K562 (cell line): ENCODE measurements around the gene ATP5ME. TPM values are rescaled to one million over a fixed set of nuclear protein-coding genes. Genes with fewer than 3 reads are reported as not detected.

Experiments used
- FOS ChIP-seq: IDR thresholded peaks from 3 replicates; pipeline ENCODE4 v1.6.1; 2011; ENCODE audit not compliant: insufficient read length; ENCODE audit errors: extremely low read depth
- GABPA ChIP-seq: fragments of 200-800 bp; sonication (Bioruptor generic); conservative IDR thresholded peaks from 2 replicates; pipeline ENCODE4 v1.6.1; 2016; ENCODE audit warnings: low read depth, missing genetic modification characterization, missing compliant biosample characterization
- HCFC1 ChIP-seq: IDR thresholded peaks from 2 replicates; pipeline ENCODE4 v1.6.1; 2012; ENCODE audit warnings: low read depth, low read length, improper control_type of control experiment
- HMG20A ChIP-seq: fragments of 450-650 bp; formaldehyde crosslinking; conservative IDR thresholded peaks from 2 replicates; pipeline ENCODE4 v1.4.0; 2020; ENCODE audit warnings: mild to moderate bottlenecking, mixed read lengths
- HSF4 ChIP-seq: fragments of 250-450 bp; sonication (Bioruptor Pico); IDR thresholded peaks from 2 replicates; pipeline ENCODE4 v2.1.2; 2022; ENCODE audit warnings: mild to moderate bottlenecking, moderate library complexity, borderline replicate concordance
- MAFK ChIP-seq: IDR thresholded peaks from 2 replicates; pipeline ENCODE4 v1.6.1; 2011; ENCODE audit warnings: low read length, improper control_type of control experiment
- SIN3A ChIP-seq, 2 experiments: fragments of 150-350 bp in 1 of 2; IDR thresholded peaks; 2 replicates each; pipeline ENCODE4 v1.6.1; 2011 to 2016; ENCODE audit warnings: borderline replicate concordance in 2 of 2, low read depth in 2 of 2, low read length in 2 of 2, mild to moderate bottlenecking in 2 of 2, moderate library complexity in 2 of 2; ENCODE audit not compliant: control insufficient read depth in 1 of 2
- TBP ChIP-seq: optimal IDR thresholded peaks from 2 replicates; pipeline ENCODE3; 2011; ENCODE audit warnings: low read depth, low read length, improper control_type of control experiment
- ZNF212 ChIP-seq: fragments of 450-650 bp; formaldehyde crosslinking; IDR thresholded peaks from 2 replicates; pipeline ENCODE4 v1.4.0; 2020; ENCODE audit warnings: mild to moderate bottlenecking
- ZNF561 ChIP-seq: fragments of 450-650 bp; formaldehyde crosslinking; conservative IDR thresholded peaks from 2 replicates; pipeline ENCODE4 v1.4.0; 2020; ENCODE audit warnings: mild to moderate bottlenecking, moderate library complexity
- polyA plus RNA-seq, 8 experiments: library from polyadenylated mRNA; depleted of rRNA in 4 of 8; stranded (reverse) in 5 of 8; unstranded in 3 of 8; fragments of >200 nt; fragmentation: Nextera tagmentation in 2 of 8; fragmentation: Illumina TruSeq in 1 of 8; extraction: Ambion mirVana in 2 of 8; extraction: Trizol in 1 of 8; gene quantifications; 2 replicates each; pipeline versions ENCODE4 v1.2.1 to v1.2.3, GENCODE V29; 2011 to 2014; ENCODE audit warnings: inconsistent platforms in 1 of 8, missing spikeins in 1 of 8
- total RNA-seq, 7 experiments: library from RNA; depleted of rRNA in 6 of 7; stranded (reverse); fragments of >200 nt in 6 of 7; fragmentation: Illumina TruSeq in 2 of 7; extraction: Trizol in 2 of 7; gene quantifications; 2 replicates each; pipeline versions ENCODE4 v1.2.1 to v1.2.3, GENCODE V29; 2011 to 2021; ENCODE audit warnings: low replicate concordance in 1 of 7
- TF ChIP-seq, protein P1 (sequence below), 2 experiments: IDR thresholded peaks; 2 replicates each; pipeline ENCODE4 v1.6.1; 2012; ENCODE audit warnings: improper control_type of control experiment in 2 of 2, low read depth in 2 of 2, low read length in 2 of 2, borderline replicate concordance in 1 of 2
- TF ChIP-seq, protein P2 (sequence below): sonication (generic); formaldehyde crosslinking; IDR thresholded peaks from 2 replicates; pipeline ENCODE4 v1.5.0; 2020; ENCODE audit warnings: missing genetic modification reagents
- TF ChIP-seq, protein P3 (sequence below): fragments of 450-650 bp; IDR thresholded peaks from 2 replicates; pipeline ENCODE4 v1.6.1; 2018; ENCODE audit warnings: mild to moderate bottlenecking, low read depth; ENCODE audit not compliant: partially characterized antibody
- TF ChIP-seq, protein P4 (sequence below): fragments of 150-350 bp; conservative IDR thresholded peaks from 2 replicates; pipeline ENCODE4 v1.6.1; 2014; ENCODE audit warnings: low read length
- TF ChIP-seq, protein P5 (sequence below): fragments of 200-800 bp; sonication (Bioruptor generic); IDR thresholded peaks from 2 replicates; pipeline ENCODE4 v1.6.1; 2016; ENCODE audit warnings: missing genetic modification characterization, missing compliant biosample characterization

ATP5ME gene
- total and polyA plus RNA-seq, 9 of the 15 experiments (the other 6 are each of a cell fraction or from before 2014, with no cell fraction given) = 509 to 2,480 (median 887) TPM

DNA sequence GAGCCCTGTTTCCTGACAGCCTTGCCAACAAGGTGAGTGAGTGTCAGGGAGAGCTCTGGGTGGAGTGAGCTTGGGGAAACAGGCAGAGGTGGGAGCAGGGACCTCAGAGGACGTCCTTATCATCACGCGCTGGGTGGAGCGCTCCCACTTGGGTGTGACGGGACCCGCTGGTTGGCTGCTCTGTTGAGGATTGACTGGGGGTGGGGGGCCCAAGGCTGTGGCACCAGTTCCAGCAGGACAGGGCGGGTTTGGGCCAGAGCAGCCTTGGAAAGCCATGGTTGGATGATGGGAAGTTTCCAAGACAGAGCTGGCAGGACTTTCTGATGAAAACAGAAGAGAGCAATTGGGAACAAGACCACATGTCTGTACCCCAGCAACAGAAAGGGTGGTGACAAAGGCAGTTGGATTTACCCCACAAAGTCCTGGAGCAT lies 28.6 kb upstream of the ATP5ME start (continued):
- TF ChIP-seq, protein P1, sequence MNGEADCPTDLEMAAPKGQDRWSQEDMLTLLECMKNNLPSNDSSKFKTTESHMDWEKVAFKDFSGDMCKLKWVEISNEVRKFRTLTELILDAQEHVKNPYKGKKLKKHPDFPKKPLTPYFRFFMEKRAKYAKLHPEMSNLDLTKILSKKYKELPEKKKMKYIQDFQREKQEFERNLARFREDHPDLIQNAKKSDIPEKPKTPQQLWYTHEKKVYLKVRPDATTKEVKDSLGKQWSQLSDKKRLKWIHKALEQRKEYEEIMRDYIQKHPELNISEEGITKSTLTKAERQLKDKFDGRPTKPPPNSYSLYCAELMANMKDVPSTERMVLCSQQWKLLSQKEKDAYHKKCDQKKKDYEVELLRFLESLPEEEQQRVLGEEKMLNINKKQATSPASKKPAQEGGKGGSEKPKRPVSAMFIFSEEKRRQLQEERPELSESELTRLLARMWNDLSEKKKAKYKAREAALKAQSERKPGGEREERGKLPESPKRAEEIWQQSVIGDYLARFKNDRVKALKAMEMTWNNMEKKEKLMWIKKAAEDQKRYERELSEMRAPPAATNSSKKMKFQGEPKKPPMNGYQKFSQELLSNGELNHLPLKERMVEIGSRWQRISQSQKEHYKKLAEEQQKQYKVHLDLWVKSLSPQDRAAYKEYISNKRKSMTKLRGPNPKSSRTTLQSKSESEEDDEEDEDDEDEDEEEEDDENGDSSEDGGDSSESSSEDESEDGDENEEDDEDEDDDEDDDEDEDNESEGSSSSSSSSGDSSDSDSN (IDR thresholded peaks at IDR 0.05; ENCODE audit: borderline replicate concordance in 1 of 2, low read depth in 2 of 2, low read length in 2 of 2) = no peak
- TF ChIP-seq HSF4 (CRISPR knock-in tag) (no peak), HCFC1 (no peak), SIN3A (IDR thresholded peaks at IDR 0.05; ENCODE audit: borderline replicate concordance in 2 of 2, control insufficient read depth in 1 of 2, low read depth in 2 of 2, low read length in 2 of 2) (no peak), GABPA (no peak), FOS (no peak), ZNF212 (CRISPR knock-in tag) (no peak), HMG20A (CRISPR knock-in tag) (no peak), ZNF561 (no peak), TBP (peak; percentile 37), MAFK (no peak)
- TF ChIP-seq, protein P2, sequence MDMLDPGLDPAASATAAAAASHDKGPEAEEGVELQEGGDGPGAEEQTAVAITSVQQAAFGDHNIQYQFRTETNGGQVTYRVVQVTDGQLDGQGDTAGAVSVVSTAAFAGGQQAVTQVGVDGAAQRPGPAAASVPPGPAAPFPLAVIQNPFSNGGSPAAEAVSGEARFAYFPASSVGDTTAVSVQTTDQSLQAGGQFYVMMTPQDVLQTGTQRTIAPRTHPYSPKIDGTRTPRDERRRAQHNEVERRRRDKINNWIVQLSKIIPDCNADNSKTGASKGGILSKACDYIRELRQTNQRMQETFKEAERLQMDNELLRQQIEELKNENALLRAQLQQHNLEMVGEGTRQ (CRISPR knock-in tag) = no peak
- TF ChIP-seq, protein P3, sequence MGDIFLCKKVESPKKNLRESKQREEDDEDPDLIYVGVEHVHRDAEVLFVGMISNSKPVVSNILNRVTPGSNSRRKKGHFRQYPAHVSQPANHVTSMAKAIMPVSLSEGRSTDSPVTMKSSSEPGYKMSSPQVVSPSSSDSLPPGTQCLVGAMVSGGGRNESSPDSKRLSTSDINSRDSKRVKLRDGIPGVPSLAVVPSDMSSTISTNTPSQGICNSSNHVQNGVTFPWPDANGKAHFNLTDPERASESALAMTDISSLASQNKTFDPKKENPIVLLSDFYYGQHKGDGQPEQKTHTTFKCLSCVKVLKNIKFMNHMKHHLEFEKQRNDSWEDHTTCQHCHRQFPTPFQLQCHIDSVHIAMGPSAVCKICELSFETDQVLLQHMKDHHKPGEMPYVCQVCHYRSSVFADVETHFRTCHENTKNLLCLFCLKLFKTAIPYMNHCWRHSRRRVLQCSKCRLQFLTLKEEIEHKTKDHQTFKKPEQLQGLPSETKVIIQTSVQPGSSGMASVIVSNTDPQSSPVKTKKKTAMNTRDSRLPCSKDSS = no peak
- TF ChIP-seq, protein P4, sequence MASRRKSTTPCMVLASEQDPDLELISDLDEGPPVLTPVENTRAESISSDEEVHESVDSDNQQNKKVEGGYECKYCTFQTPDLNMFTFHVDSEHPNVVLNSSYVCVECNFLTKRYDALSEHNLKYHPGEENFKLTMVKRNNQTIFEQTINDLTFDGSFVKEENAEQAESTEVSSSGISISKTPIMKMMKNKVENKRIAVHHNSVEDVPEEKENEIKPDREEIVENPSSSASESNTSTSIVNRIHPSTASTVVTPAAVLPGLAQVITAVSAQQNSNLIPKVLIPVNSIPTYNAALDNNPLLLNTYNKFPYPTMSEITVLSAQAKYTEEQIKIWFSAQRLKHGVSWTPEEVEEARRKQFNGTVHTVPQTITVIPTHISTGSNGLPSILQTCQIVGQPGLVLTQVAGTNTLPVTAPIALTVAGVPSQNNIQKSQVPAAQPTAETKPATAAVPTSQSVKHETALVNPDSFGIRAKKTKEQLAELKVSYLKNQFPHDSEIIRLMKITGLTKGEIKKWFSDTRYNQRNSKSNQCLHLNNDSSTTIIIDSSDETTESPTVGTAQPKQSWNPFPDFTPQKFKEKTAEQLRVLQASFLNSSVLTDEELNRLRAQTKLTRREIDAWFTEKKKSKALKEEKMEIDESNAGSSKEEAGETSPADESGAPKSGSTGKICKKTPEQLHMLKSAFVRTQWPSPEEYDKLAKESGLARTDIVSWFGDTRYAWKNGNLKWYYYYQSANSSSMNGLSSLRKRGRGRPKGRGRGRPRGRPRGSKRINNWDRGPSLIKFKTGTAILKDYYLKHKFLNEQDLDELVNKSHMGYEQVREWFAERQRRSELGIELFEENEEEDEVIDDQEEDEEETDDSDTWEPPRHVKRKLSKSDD = no peak
- TF ChIP-seq, protein P5, sequence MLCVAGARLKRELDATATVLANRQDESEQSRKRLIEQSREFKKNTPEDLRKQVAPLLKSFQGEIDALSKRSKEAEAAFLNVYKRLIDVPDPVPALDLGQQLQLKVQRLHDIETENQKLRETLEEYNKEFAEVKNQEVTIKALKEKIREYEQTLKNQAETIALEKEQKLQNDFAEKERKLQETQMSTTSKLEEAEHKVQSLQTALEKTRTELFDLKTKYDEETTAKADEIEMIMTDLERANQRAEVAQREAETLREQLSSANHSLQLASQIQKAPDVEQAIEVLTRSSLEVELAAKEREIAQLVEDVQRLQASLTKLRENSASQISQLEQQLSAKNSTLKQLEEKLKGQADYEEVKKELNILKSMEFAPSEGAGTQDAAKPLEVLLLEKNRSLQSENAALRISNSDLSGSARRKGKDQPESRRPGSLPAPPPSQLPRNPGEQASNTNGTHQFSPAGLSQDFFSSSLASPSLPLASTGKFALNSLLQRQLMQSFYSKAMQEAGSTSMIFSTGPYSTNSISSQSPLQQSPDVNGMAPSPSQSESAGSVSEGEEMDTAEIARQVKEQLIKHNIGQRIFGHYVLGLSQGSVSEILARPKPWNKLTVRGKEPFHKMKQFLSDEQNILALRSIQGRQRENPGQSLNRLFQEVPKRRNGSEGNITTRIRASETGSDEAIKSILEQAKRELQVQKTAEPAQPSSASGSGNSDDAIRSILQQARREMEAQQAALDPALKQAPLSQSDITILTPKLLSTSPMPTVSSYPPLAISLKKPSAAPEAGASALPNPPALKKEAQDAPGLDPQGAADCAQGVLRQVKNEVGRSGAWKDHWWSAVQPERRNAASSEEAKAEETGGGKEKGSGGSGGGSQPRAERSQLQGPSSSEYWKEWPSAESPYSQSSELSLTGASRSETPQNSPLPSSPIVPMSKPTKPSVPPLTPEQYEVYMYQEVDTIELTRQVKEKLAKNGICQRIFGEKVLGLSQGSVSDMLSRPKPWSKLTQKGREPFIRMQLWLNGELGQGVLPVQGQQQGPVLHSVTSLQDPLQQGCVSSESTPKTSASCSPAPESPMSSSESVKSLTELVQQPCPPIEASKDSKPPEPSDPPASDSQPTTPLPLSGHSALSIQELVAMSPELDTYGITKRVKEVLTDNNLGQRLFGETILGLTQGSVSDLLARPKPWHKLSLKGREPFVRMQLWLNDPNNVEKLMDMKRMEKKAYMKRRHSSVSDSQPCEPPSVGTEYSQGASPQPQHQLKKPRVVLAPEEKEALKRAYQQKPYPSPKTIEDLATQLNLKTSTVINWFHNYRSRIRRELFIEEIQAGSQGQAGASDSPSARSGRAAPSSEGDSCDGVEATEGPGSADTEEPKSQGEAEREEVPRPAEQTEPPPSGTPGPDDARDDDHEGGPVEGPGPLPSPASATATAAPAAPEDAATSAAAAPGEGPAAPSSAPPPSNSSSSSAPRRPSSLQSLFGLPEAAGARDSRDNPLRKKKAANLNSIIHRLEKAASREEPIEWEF (CRISPR knock-in tag) = no peak
